HG03060 (cell line): ENCODE measurements around the gene PTGES2.
"Not testable (repeated sequence)": the region's sequence is repeated elsewhere in the genome, so short reads cannot be mapped to it uniquely, and the experiment has no call there.

Experiments used
- ATAC-seq: cut with Tn5 transposase; IDR thresholded peaks from one replicate; pipeline ENCODE4 v1.9.1; 2021; ENCODE audit warnings: low read depth, moderate number of reproducible peaks; ENCODE audit not compliant: unreplicated experiment

Gene PTGES2

GRCh38 chr9:128120741-128121465 is 6.6 kb downstream of the PTGES2 start:
- no peak for ATAC-seq

DNA sequence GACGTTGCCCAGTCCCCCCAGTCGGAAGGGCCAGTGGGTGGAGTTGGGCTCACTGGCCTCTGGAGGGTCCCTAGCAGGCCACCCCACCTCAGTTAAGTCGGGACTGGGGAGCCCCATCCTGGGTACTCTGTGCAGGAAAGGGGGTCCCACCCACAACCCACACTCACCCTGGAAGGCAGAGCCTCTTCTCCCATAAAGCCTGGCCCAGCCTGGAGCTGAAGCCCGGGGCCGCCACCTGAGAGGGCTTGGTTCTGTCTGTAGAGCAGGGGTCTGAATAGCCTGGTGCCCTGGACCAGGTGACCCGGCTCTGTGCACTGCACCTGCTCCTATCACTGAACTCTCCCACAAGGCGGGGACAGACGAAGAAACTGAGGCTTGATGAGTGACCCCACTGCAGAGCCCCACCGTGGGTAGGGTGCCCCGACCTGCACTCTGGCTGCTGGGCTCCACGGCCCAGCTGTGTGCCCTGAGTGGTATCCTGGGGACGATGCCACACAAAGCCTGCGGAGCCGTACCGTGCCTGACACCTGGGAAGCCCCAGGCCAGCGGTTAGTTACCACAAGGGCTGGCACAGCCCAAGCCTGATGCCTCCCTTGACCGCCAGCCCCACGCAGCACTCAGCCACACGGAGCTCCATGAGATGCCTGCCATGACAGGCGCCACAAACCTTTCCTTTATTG is 7.3 kb downstream of the PTGES2 start:
- no peak for ATAC-seq

- ATAC-seq = no peak
Observed at GRCh38 chr9:128118971-128119665, 8.4 kb downstream of the PTGES2 start.

GRCh38 chr9:128118472-128118857 is 9.1 kb downstream of the PTGES2 start:
- no peak for ATAC-seq

DNA sequence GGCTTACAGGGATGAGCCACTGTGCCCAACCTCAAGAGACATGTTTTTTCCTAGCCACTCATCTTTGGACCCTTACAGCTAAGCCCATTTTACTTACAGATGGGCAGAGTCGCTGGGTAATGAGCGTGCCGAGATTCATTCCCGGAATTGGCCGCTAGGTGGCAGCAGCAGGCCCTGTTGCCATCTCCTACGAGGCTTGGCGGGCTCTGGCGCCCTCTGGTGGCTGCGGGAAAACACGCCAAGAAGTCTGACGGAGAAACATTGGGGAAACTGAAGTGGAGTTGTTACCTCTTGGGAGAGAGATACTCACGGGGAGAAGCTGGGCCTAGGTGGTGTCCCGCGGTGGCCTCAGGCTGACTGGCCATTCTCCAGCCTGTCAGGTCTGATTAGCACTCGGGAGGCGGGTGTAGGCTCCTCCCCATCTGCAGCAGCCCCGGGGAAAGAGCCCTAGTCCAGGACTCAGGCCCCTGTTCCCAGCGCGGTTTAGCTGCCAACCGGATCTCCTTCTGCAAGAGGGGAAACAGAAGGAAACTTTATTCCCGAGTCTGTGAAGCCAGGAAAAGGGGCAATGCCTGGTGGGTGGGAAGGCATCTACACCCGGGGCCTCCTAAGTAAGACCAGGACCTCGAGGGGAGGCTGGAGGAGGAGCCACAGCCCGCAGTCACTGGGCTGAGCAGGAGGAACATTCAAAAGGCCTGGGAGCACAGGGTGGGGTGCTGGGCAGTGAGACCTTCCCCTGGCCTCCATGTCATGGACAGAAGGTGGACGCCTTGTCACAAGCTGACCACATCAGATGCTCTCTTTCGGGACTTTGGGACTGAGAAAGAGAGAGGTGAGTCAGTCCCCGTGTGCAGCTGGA is 9.7 kb downstream of the PTGES2 start:
- ATAC-seq = no peak

- ATAC-seq = no peak
Observed at GRCh38 chr9:128116104-128117083, 11.1 kb downstream of the PTGES2 start.

DNA sequence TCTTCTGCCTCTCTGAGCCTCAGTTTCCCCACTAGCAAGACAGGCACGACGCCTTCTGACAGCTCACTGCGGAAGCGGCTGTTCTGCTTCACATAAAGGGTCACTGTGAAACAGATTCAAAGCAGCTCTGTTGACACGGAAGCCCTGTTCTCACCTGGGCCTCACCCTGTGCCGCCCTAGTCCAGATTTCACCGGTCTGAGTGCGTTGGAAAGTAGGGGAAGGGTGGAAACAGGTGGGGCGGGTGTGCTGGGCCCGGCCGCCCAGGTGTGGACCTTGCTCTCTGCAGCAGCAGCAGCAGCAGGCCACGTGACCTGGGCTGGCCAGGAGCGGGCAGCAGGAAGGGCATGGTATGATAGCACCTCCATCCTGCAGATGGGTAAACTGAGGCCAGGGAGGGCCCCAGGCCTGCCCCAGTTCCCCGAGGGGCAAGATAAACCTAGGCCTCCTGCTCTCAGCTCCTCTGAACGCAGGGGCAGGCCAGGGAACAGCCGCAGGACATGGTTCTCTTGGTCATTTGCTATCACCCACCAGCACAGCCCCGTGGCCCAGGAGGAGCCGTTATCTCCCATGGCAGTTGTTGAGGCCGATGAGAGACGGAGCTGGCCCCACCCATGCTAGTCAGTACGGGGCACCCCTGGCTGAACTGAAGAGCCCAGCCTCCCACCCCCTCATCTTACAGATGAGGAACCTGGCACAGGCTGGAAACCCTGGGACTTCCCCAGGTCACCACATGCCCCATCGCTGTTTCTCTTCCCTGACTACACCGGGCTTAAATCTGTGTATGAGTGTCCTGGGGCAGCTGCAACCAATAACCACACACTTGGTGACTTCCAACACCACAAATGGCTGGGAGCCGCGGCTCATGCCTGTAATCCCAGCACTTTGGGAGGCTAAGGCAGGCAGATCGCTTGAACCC is 12.1 kb downstream of the PTGES2 start:
- ATAC-seq = no peak

GRCh38 chr9:128114326-128115186 is 13.0 kb downstream of the PTGES2 start:
- ATAC-seq = no peak

- ATAC-seq = no peak
Observed at GRCh38 chr9:128113526-128114325, 13.8 kb downstream of the PTGES2 start.

- ATAC-seq = not testable (repeated sequence)
Observed at GRCh38 chr9:128111726-128112125, 15.8 kb downstream of the PTGES2 start.

DNA sequence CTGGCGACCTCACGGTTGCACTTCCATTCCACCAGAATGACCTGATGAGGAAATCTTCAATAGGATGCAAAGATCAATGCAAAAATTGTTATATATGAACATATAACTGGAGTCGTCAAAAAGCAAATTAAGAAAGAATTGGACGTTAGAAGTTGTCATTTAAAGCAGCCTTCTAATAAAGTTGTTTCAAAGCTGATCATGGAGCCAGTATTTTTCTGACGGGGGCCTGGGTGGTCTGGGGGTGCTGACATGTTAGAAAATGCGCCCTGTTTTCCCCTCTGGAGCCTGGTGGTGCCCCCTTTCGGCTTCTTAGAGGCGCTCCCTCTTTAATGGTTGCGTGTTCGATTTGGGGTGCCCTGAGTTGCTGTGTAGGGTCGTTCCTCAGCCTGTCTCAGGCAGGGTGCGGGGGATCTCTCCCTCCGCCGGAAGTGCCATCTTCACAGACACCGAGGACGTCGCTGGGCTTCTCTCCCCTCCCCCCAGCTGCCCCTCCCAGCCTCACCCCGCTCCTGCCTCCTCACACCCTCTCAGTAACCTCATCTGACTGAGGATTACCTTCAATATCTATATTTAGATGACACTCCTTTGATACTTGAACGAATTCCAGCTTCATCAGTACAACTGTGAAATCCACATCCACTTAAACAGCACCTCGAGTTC is 18.3 kb downstream of the PTGES2 start:
- ATAC-seq = no peak

GRCh38 chr9:128108269-128109049 is 19.1 kb downstream of the PTGES2 start:
- ATAC-seq = no peak

DNA sequence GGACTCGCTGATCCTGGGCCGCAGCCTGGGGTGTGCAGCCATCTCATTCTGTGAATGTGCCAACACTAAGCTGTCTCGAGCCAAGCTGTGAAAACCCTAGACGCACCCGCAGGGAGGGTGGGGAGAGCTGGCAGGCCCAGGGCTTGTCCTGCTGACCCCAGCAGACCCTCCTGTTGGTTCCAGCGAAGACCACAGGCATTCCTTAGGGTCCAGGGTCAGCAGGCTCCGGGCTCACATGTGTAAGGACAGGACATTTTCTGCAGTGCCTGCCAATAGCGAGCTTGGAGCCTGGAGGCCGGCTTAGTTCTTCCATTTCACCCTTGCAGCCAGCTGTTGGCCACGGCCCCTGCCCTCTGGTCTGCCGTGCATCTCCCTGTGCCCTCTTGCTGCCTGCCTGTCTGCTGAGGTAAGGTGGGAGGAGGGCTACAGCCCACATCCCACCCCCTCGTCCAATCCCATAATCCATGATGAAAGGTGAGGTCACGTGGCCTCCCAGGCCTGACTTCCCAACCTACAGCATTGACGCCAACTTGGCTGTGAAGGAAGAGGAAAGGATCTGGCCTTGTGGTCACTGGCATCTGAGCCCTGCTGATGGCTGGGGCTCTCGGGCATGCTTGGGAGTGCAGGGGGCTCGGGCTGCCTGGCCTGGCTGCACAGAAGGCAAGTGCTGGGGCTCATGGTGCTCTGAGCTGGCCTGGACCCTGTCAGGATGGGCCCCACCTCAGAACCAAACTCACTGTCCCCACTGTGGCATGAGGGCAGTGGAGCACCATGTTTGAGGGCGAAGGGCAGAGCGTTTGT is 19.9 kb downstream of the PTGES2 start:
- no peak for ATAC-seq

DNA sequence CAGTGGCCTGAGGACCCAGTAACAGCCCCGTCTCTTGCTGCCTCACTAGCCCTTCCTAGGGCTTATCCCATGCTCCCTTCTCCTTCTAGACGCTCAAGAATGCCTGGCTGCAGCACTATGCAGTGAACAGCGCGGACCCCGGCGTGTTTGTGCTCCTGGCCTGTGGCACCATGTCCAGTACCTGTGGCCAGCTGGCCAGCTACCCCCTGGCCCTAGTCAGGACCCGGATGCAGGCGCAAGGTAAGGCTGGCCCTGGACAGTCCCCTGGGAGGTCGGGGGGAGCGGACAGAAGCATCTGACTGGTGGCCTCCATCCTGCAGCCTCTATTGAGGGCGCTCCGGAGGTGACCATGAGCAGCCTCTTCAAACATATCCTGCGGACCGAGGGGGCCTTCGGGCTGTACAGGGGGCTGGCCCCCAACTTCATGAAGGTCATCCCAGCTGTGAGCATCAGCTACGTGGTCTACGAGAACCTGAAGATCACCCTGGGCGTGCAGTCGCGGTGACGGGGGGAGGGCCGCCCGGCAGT is 20.5 kb downstream of the PTGES2 start:
- ATAC-seq = no peak
